Hematopoietic multipotent progenitor cell treated with erythropoietin and hydrocortisone succinate and interleukin-3 and kit ligand, for 15 days (in vitro differentiated cells): ENCODE data around the gene KIF26B.
"Not testable (repeated sequence)": the region's sequence is repeated elsewhere in the genome, so short reads cannot be mapped to it uniquely, and the experiment has no call there.

Experiments
- DNase-seq: peaks from one replicate; pipeline ENCODE4 v3.0.0-alpha.2; 2015; ENCODE audit warnings: low spot score

The KIF26B gene

DNA sequence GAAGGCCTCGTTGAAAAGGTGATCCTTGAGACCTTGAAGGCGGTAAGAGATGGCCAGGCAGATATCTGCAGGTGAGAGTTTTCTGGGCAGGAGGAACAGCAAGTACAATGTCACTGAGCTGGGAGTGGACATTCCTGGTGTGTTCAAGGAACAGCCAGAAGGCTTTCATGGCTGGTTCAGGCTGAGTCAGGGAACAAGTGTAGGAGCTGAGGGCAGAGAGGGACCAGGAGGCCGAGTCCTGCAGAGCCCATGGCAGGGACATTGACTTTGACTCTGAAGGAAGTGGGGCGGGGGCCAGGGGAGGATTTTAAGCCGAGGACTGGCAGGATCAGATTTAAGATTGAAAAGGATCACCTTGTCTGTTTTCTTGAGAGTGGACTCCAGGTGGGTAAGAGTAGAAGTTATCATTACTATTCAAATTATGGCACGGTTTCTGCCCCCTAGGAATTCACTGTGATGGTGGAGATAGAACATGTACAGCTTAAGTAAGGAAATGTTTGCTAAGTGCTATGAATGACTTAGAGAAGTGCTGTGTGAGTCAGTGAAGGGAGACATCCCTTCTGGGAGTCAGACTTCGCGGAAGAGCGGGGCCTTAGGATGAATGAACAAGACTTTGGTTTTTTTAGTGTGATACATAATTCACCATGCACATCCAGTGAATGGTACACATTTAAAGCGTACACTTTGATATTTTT is 202.3 kb downstream of the KIF26B start:
- DNase-seq = no peak

DNA sequence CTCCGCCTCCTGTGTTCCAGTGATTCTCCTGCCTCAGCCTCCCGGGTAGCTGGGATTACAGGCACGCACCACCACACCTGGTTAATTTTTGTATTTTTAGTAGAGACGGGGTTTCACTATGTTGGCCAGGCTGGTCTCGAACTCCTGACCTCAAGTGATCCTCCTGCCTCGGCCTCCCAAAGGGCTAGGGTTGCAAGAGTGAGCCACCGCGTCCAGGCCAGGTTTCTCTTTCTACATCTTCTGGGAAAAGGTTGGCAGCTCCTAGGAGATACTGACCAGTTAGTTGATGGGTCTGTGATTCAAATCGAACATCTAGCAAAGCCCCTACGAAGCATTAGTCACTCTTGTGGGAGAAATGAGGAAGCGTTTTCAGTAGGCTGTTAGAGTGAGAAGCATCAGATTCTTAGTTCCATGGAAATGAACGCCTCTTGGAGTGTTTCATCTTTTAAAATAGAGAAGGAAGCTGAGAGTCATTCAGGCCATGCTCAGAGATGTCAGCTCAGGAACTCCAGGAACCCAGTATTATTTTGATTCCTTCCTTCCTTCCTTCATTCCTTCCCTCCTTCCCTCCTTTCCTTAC is 204.4 kb downstream of the KIF26B start:
- DNase-seq = not testable (repeated sequence)

DNA sequence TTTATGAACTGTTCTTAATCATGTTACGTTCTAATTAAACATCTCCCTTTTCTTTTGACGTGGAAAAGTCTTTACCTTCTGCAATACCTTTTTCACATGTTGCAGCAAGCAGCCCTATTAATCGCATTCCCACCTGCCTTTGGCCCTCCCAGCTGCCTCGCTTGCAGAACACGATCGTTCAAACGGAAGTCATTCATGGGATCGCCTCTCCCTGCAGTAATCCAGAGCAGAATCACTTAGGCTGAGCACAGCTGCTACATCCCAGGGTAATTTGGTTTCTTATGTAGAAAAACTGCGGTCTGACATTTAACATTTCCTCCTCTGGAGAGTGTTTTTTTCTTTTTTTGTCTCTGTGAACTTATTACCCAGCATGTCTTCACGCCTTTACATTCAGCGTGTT is 206.3 kb downstream of the KIF26B start:
- no peak for DNase-seq

DNA sequence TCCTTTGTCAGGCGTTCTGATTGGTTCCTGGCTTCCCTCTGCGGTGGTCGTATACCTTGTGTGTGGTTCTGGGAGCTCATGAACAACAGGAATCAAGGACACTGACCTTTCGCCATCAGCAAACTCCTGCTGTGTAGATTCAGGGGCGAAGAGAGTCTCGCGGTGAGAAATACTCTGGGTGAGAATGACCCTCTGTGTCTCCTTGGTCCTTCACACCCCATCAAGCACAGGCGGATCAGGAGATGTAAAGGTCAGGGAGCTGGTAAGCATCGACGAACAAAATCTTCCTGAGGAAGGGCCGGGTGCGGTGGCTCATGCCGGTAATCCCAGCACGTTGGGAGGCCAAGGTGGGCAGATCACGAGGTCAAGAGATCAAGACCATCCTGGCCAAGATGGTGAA is 207.2 kb downstream of the KIF26B start:
- no peak for DNase-seq

DNA sequence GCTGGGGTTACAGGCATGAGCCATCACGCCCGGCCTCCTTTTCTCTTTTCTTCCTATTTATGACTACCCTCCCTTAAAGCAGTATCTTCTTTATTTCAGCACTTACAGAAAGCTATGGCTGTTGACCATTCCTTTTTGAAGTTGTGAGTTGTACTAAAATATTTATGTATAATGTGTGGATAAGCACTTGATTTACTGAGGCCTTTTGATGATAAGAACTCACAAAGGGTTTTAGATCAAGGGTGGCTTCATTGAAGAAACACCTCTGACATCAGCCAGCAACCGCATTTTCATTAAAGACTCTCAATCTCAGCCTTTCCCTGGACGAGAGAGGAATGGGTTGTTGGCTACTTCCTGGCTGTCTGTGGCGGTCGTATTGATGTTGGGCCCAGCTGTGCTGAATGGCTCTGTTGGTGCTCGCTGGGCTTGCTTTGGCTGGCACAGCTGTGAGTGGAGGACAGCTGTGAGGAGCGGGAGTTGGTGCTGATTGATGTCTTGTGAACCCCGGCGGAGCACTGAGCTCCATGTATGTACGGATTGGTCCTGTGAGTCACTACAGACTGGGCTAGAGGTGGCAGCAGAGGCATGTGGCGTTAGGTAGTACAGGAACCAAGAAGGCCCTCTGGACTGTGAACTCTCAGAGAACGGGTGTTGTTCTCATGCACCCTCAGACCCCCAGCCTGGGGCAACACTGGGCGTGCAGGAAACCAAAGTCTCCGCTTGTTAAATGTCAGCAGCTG is 208.8 kb downstream of the KIF26B start:
- no peak for DNase-seq

DNA sequence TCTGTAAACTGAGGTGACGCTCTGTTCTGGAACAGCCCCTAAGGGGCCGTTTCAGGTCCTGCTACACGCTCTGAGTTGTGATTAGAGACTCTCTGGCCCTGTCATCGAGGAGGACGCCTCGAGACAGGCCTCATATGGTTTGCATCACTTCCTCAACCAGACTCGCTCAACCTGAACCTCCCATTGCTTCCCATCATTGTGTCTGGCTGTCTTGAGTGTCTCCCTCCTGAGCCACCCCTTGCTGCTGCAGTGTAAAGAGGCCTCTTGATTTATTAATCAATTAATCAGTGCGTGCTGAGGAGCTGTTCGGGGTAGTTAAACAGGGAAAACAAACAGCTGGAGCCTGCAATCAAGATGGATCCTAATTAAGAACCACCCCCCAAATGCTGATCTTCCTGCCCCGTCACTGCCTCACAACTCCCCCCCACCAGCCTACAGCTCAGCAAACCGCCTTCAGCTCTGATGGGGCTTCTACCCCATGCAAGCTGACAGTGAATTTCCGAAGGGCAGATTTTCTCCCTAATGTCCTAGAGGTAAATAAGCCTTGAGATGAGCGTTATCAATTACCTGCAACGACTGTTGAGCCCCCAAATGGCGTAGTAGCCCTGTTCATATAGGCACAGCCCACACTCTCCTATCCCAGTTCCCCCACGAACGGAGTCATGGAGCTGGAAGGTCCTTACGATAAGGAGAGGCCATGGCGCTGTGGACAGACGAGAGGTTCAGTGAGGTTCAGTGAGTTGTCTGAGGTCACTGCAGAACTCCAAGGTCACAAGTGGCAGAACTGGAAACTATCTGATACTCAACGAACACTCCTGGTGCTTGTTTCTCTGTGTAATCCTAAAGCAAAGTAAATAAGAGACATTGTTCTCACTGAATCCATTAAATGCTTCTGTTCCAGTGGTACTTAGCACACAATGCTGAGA is 210.6 kb downstream of the KIF26B start:
- DNase-seq = no peak

DNA sequence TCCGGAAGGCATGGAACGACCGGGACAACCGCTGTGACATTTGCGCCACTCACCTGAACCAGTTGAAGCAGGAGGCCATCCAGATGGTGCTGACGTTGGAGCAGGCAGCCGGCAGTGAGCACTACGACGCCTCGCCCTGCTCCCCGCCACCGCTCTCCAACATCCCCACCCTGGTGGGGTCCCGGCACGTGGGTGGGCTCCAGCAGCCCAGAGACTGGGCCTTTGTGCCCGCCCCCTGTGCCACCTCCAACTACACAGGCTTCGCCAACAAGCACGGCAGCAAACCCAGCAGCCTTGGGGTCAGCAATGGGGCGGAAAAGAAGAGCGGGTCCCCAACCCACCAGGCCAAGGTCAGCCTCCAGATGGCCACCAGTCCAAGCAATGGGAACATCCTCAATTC is 212.1 kb downstream of the KIF26B start:
- no peak for DNase-seq

DNA sequence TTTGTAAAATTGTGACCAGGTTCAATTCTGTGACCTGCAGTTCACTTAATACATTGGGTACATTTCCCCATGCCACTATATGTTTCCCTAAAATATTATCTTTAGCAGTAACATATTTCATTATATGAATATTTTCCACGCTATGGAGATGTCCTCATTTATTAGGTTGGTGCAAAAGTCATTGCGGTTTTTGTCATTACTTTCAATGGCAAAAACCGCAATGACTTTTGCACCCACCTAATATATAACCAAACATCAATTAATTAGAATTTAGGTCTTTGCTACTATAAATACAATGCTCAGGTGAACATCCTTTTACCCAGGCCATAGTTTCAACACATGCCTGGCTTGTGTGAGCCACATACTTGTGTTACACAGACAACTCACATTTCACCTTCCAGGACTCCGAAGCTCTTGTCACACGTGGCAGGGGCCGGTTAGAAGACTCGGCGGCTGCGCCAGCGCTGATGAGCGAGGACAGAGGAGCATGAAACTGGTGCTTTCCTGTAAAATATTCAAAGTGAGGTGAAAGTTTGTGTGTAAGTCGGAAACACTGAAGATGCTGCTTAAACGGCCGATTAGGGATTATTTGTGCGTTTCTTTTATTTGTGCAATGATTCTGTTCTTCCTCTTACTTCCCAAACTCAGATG is 215.5 kb downstream of the KIF26B start:
- no peak for DNase-seq

DNA sequence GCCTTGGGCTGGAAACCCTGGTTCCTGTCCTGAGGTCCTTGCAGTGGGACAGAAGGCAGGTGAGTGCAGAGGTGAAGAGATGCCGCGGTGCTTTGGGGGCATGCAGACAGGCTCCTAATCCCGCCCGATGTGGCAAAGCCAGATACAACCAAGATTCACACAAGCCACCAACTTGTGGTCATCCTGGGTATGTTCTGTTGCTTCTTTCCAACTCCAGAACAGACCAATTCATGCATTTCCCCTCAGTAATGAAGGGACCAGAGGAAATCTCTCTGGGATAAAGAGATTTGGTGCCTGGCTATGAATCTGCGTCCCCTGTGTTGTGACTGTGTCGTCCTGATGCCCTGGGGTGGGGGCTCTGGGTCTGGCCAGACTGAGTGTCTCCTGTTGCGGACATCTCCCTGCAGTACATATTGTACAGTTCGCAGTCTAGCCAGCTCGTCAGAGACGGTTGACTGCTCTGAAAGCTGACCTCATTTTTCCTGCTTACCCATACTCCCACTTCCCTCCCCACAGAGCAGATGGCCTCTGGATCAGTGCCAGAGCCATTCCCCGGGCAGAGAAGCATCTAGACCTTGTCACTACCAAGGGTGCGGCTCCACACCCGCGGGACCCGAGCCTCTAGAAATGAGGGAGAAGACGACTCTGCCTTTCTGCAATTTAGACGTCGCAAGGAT is 216.3 kb downstream of the KIF26B start:
- DNase-seq = no peak

DNA sequence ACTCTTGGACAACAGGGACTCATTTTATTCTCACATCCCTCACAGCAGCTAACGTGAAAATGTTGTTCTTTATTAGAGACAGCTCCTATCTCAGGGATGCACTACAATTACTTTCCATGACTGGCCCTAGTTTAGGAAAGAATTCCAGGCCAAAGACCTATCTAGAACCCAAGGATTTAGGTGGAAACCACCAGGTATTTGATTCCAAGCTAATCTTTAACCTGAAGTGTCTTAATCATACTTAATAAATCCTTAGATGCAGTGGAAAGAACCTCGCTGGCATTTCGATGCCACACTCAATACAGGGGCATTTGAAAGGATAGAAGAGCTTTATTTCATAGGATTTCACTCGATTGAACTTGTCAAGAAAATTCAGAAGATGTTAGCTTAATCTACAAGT is 218.3 kb downstream of the KIF26B start:
- DNase-seq = no peak

DNA sequence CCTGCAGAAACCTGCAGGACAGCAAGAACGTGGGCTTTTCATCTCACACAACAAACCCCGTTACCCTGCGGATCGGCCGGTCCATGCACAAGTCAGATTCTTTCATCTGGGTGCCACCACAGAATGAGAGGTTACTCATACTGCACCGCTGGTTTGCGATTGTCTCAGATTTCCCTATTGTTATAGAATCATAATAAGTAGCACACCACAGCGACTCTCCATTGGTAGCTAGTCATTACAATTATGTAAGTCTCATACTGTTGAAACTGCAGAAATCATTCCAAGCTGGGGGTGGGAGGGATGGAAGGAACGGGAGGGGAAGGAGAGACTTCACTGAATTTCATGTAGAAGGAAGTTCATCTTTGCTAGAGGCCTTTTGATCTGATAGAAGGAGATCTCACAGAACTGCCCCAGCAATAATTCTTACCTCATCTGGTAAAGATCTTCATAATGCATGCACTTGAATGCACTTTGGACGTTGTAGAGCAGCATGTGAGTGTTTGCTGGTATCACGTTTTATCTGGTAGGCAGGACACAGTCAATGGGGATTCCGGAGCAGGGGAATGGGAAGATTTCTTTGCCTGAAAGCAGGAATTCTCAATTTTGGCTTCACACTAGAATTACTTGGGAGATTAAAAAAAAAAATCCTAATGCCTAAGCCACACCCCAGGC is 221.1 kb downstream of the KIF26B start:
- DNase-seq = no peak

DNA sequence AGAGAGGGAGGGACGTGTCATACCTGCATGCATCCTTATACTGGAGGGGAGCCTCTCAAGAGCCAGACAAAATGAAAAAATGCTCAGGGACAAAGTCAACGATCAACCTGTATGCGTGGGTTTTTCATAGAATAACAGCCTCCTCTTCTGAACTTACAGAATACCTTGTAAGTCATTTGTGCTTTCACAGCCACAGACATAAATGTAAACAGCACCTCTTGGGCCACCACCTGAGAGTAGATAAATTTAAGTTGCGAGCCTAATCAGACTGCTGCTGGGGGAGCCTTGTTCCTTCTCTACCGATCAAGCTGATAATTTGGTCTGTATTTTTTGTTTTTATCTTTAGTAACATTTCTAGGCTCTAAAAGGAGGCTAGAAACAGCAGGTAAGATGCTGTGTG is 223.1 kb downstream of the KIF26B start:
- no peak for DNase-seq

DNA sequence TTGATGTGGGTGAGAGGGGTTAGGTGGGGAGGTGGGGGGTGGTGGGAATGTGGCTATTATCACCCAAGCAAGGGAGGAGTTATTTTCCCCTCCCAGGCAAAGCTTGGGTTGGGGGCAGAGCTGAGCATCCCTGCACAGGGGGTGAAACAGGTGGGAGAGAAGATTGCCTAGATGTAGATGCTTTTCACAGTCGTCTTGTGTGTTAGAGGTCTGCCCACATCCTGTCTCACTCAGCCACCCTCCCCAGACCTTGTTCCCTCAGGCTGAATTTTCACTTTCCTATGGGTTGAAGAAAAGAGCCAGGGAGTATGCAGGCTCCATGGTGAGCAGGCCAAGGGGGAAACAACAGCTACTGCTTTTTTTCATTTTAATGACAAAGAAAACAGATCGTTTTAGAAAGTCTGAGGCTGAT is 223.5 kb downstream of the KIF26B start:
- DNase-seq = no peak

DNA sequence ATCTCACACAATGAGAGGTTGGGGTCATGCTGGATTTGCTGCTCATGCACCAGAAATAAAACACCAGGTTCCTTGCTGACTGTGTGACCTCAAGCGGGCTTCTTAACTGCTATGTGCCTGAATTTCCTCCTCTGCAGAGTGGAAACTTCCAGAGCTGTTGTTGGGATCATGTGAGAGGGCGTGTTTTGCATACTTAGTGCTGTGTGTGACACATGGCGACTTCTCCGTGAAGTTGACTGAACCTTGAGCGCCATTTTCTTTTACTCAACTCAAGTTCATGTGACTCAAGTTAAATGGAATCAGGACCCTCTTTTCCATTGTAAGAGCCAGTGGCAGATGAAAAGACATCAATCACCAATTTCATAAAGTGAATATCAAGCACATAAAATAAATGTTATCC is 224.0 kb downstream of the KIF26B start:
- DNase-seq = no peak

DNA sequence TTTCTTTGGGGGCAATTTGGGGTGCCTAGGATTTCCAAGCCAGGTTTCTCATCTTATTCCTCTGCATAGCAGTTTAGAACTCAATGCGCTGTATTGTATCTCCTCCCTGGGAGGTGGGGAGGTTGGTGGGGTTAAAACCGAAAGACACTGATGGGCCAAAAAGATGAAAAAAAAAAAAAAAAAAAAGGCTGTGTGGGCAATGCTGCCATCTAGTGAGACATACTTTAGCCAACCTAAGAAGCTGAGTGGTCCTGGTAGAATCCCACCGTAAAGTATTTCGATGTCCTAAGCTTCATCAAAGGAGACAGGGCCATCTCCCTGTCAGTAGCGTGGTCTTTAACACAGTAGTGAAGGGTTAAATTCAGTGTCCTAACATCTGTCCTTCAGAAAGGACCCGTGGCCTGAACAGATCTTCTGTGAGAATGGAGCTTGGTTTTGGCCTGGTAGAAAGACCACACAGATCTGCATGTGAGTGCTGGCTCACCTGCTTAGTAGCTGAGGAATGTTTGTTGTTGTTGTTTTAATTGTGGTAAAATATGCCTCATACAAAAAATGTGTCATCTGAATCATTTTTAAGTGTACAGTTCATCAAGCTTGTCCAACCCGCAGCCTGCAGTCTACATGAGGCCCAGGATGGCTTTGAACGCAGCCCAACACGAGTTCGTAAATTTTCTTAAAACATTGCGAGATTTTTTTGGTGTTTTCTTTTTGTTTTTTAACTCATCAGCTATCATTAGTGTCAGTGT is 226.2 kb downstream of the KIF26B start:
- no peak for DNase-seq

DNA sequence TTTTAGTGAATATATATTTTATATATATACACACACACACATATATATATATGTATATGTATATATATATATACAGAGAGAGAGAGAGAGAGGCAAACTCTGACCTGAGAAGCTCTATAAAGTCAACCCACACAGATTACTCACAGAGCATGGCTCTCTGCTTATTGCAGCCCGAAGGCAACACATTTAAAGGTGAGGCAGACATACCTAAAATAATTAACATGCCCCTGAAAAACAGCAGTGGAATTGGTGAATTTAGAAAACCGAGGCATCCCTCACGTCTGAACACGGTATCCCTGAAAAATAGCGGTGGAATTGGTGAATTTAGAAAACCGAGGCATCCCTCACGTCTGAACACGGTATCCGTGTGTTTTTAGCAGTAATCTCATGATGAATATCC is 228.2 kb downstream of the KIF26B start:
- no peak for DNase-seq

DNA sequence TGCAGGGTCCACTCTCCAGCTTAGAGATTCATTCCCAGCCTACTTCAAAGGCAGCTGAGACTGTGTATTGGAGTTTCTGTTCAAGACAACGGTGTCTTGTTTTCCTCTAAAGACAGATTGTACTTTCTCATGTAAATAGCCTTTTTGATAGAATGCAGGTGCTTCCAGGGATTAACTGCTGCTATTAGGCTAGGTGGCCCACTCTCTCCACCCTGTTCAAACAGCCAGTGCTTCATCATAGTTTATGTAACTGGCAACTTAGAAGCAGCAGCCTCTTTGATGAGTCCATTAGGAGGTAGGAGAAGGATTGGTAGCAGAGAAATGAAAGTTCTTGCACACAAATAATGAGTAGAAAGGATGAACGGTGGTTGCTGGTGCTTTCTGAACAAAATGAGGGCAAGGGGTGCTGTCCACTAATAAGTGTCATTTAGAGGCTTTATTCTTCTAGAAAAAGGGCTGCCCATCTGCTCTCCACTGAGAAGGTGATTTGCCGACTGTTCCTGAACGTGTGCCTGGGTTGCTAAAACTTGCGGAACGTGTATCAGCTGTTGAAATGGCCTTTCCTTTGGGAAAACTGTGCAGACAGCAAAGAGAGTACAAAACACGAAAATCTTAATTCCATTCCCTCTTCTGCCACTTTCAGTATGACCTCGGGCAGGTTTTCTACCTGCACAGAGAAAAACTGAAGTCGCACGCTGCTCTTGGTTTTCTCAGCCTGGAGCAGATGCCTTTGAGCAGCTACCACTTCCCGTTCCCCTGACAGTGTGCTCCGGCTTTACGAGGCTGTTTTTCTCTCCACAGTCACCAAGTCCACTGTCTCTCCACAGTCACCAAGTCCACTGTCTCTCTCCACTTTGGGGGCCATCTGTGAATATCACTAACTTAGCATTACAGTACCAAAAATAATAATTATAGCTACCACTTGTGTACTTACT is 228.9 kb downstream of the KIF26B start:
- no peak for DNase-seq

DNA sequence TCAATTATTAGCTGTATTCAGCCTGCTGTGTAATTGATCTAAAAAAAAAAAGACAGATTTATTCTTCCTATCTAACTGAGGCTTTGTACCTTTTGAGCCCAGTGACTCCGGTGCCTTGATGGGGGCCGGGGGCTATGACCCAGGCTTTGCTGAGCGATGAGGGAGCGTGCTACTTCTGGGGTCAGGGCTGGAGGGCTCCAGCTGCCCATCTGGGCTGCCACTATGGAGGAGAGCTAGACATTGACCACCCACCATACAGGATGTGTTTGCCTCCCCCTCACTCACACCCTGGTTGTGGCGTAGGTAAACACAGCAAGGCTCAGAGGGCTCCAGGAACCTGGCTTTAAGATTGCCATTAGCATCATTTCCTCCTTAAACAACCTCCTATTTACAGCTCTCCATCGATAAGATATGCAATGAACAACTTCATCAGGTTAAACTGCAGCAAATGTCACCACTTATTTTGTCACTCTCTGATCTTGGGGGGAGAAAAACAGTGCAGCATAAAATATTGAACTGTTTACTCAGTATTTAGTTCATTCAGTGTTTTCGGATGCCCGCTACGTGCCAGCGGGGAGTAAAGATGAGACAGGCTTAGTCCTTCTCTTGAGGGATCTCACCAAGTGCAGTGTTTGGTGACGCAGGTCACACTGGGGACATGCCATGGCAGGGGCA is 231.6 kb downstream of the KIF26B start:
- DNase-seq = no peak
